NCI-H2107 treated with DMSO at 0.1 percent for 48 hours (cell line): Measurements from ENCODE around the gene MCAM.

ENCODE experiments used
- DNase-seq: peaks from one replicate; lab custom pipeline; 2025; ENCODE audit not compliant: unreplicated experiment; lab: John Stamatoyannopoulos, UW

The MCAM gene

GRCh38 chr11:119316729-119317591 is at the start of gene MCAM:
MCAM (minus strand) TSS chr11:119317130; CDS start chr11:119317101, 29 bp downstream.
- DNase-seq, result no peak

- no peak for DNase-seq
Observed at GRCh38 chr11:119365071-119365591, 48.2 kb upstream of the MCAM start.

GRCh38 chr11:119363851-119364590 is 47.1 kb upstream of the MCAM start:
- DNase-seq, result no peak

- no peak for DNase-seq
Observed at GRCh38 chr11:119363081-119363850, 46.3 kb upstream of the MCAM start.

- DNase-seq, result no peak
Observed at GRCh38 chr11:119362741-119363080, 45.8 kb upstream of the MCAM start.

GRCh38 chr11:119361941-119362725 is 45.2 kb upstream of the MCAM start:
- no peak for DNase-seq

- peak; percentile 79 for DNase-seq
Observed at GRCh38 chr11:119361056-119361787, 44.3 kb upstream of the MCAM start.

GRCh38 chr11:119359365-119360214 is 42.7 kb upstream of the MCAM start:
- no peak for DNase-seq

GRCh38 chr11:119357074-119357473 is 40.1 kb upstream of the MCAM start:
- DNase-seq, result no peak

GRCh38 chr11:119356349-119357031 is 39.6 kb upstream of the MCAM start:
- DNase-seq, result peak; percentile 56

GRCh38 chr11:119355091-119355843 is 38.3 kb upstream of the MCAM start:
- DNase-seq, result no peak

- peak; percentile 71 for DNase-seq
Observed at GRCh38 chr11:119352857-119353260, 35.9 kb upstream of the MCAM start.

GRCh38 chr11:119351232-119351631 is 34.3 kb upstream of the MCAM start:
- DNase-seq, result no peak

GRCh38 chr11:119350302-119350701 is 33.4 kb upstream of the MCAM start:
- no peak for DNase-seq

GRCh38 chr11:119347940-119348605 is 31.1 kb upstream of the MCAM start:
- DNase-seq, result no peak

- DNase-seq, result no peak
Observed at GRCh38 chr11:119347242-119347641, 30.3 kb upstream of the MCAM start.

- DNase-seq, result no peak
Observed at GRCh38 chr11:119346605-119347004, 29.7 kb upstream of the MCAM start, which contains the start of gene MFRP. MFRP (minus strand) TSS chr11:119346705; CDS start chr11:119346513, 192 bp downstream.
